RWPE1 (cell line): ENCODE measurements around the gene GRID2.
A peak's percentile ranks its signal among the peaks of the same experiment; 100 is the strongest.

ENCODE experiments used
- CTCF ChIA-PET: fragments of 350-600 bp; sonication (Branson Sonifier 250); formaldehyde crosslinking; extraction: SDS; loops from one replicate; lab custom pipeline; 2021; lab: Yijun Ruan, JAX
- POLR2A ChIA-PET: fragments of 400-600 bp; formaldehyde crosslinking; extraction: SDS; loops from one replicate; lab custom pipeline; 2020; ENCODE audit warnings: antibody characterized with exemption; ENCODE audit not compliant: low non-redundant PET; lab: Yijun Ruan, JAX
- DNase-seq: peaks from one replicate; pipeline ENCODE4 v3.0.0; 2012; ENCODE audit warnings: low spot score
- H3K27ac ChIP-seq: fragments of 450-650 bp; 2 replicates; pipeline ENCODE4 v1.5.1; 2017
- TF ChIP-seq, protein P1 (sequence below): fragments of 450-650 bp; conservative IDR thresholded peaks from 2 replicates; pipeline ENCODE4 v1.5.1; 2017; ENCODE audit warnings: low read depth, mild to moderate bottlenecking

Gene GRID2

GRCh38 chr4:93184053-93184452 lies 880.3 kb downstream of the GRID2 start:
- TF ChIP-seq, protein P1, sequence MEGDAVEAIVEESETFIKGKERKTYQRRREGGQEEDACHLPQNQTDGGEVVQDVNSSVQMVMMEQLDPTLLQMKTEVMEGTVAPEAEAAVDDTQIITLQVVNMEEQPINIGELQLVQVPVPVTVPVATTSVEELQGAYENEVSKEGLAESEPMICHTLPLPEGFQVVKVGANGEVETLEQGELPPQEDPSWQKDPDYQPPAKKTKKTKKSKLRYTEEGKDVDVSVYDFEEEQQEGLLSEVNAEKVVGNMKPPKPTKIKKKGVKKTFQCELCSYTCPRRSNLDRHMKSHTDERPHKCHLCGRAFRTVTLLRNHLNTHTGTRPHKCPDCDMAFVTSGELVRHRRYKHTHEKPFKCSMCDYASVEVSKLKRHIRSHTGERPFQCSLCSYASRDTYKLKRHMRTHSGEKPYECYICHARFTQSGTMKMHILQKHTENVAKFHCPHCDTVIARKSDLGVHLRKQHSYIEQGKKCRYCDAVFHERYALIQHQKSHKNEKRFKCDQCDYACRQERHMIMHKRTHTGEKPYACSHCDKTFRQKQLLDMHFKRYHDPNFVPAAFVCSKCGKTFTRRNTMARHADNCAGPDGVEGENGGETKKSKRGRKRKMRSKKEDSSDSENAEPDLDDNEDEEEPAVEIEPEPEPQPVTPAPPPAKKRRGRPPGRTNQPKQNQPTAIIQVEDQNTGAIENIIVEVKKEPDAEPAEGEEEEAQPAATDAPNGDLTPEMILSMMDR, result no peak
- no peak for DNase-seq
- POLR2A ChIA-PET, result no interaction called here
- peak overlapping the region; percentile 72 for H3K27ac ChIP-seq
- CTCF ChIA-PET, result interaction anchor here (1.3 kb wide), 1 partner anchor 16 kb away, joined by 3 read pairs; no protein-coding TSS in a partner anchor

GRCh38 chr4:93186846-93187245 lies 883.1 kb downstream of the GRID2 start:
- TF ChIP-seq, protein P1, result no peak
- no peak overlapping the region for H3K27ac ChIP-seq
- no peak for DNase-seq
- CTCF ChIA-PET, result no interaction called here
- POLR2A ChIA-PET, result no interaction called here

DNA sequence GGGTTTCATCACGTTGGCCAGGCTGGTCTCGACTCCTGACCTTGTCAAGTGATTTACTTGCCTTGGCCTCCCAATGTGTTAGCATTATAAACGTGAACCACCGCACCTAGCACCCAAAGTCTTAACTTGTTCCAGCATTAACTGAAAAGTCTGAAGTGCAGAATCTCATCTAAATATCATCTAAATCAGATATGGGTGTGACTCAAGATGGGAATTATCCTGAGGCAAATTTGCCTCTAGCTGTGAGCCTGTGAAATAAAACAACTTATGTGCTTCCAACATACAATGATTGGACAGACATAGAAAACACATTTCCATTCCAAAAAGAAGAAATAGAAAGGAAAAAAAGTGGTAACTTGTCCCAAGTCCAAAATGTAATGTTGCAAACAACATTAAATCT lies 883.7 kb downstream of the GRID2 start:
- TF ChIP-seq, protein P1, result no peak
- CTCF ChIA-PET, result no interaction called here
- POLR2A ChIA-PET, result no interaction called here
- no peak overlapping the region for H3K27ac ChIP-seq
- DNase-seq, result no peak

GRCh38 chr4:93187892-93188291 lies 884.1 kb downstream of the GRID2 start:
- no peak for DNase-seq
- CTCF ChIA-PET, result no interaction called here
- TF ChIP-seq, protein P1, result no peak
- H3K27ac ChIP-seq, result no peak overlapping the region
- POLR2A ChIA-PET, result no interaction called here

- ChIA-PET CTCF (interaction anchor here (1.1 kb wide), 1 partner anchor 15 kb away, joined by 3 read pairs; no protein-coding TSS in a partner anchor), POLR2A (no interaction called here)
- peak; percentile 54 for DNase-seq
- H3K27ac ChIP-seq, result no peak overlapping the region
- TF ChIP-seq, protein P1, result peak; percentile 50
These were observed 895.7 kb downstream of the GRID2 start for GRCh38 chr4:93199492-93199891.

DNA sequence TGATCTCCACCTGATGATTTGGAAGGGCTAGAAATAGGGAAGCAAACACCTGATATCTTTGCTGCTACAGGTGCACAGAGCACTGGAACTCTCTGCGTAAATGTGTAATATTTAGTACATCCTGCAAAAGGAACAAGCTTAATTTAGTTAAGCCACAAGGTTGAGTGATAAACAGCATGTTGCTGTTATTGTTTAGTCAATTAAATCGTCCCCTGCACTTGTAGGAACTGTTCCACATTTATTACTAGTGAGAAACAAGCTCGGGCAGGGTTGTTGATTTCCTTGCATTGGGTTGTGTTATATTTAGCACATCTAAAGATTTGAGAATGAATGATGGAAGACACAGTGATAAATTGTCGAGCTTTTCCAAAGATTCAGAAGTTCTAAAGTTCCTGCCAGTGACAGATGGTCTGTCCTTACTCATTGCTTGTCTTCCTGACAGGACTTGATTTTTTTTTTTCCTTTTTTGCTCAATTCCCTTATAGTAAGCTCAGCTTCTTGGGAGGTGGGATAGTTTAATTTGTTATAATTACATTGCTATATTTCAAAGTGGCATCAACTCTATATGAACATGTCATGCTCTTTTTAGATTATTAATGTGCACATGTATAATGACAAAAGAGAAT lies 897.8 kb downstream of the GRID2 start:
- ChIA-PET CTCF (interaction anchor here (0.6 to 0.7 kb wide), 2 partner anchors 203 to 877 kb away, joined by 3 read pairs; no protein-coding TSS in a partner anchor), POLR2A (no interaction called here)
- no peak overlapping the region for H3K27ac ChIP-seq
- DNase-seq, result no peak
- TF ChIP-seq, protein P1, result no peak
